HS-5 (cell line): ENCODE results near the gene HSPBAP1.
A peak's percentile ranks its signal among the peaks of the same experiment; 100 is the strongest.
"Not testable (repeated sequence)": the region's sequence is repeated elsewhere in the genome, so short reads cannot be mapped to it uniquely, and the experiment has no call there.

Source experiments
- DNase-seq: peaks from one replicate; pipeline ENCODE4 v3.0.0-alpha.2; 2012; ENCODE audit warnings: low read depth

The HSPBAP1 gene

GRCh38 chr3:122785231-122785630, 8.4 kb downstream of the HSPBAP1 start:
- no peak for DNase-seq

GRCh38 chr3:122784436-122784835, 9.2 kb downstream of the HSPBAP1 start:
- DNase-seq = no peak

DNA sequence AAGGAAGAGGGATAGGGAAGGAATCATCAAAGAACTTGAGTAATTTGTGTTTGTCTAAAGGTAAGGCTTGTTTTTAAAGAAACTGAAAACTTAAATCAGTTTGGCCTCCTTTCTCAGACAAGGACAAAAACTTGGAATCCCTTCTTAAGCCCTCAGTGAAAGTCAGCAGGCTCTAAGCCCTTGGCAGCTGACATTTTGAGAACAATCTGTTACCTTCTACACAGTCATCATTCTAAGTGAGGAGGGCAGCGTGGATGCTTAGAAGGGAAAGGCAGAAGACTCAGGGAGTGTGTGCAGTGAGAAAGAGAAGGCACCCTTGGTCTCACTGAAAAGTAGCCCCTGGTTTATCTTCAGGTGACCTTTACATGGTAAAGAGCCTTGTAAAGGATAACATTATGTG, 10.8 kb downstream of the HSPBAP1 start:
- no peak for DNase-seq

DNA sequence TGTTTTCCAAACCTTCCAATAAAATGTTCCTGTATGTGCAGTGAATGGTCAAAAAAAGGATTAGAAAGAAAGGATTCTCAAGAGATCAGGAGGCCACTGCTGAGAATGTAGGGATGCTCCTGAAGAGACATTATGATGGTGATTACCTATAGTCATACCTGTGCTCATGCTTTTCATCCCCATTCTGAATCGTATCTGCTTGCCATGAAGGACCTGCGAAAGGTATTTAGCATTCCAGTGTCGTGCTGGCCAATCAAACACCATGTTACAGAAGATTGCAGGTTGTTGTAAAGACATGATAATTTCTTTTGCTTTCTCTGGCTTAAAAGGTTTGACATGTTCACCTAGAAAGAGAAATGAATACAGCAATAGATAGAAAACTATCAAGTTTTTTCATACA, 16.1 kb downstream of the HSPBAP1 start:
- DNase-seq = no peak

GRCh38 chr3:122776675-122777468, 16.8 kb downstream of the HSPBAP1 start:
- DNase-seq = no peak

DNA sequence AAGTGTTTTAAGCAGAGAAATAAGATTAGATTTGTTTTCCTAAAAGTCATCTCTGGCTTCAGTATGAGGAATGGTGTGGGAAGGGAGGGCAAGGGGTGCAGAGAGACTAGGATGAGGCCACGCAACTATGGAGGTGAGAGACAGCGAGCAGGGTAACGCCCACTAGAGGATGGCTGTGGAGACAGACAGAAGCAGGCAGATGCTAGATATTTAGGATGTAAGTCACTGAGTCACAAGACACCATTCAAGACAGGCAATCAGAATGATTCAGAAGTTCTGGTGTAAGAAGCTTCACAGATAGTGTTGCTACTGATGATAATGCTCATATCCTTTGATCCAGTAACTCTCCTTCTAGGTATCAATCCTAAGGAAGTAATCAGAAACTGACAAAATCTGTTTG, 19.1 kb downstream of the HSPBAP1 start:
- DNase-seq = no peak

- no peak for DNase-seq
These were observed 19.6 kb downstream of the HSPBAP1 start for GRCh38 chr3:122773944-122774509.

GRCh38 chr3:122772827-122773226, 20.8 kb downstream of the HSPBAP1 start:
- no peak for DNase-seq

GRCh38 chr3:122770521-122771202, 23.0 kb downstream of the HSPBAP1 start:
- no peak for DNase-seq

DNA sequence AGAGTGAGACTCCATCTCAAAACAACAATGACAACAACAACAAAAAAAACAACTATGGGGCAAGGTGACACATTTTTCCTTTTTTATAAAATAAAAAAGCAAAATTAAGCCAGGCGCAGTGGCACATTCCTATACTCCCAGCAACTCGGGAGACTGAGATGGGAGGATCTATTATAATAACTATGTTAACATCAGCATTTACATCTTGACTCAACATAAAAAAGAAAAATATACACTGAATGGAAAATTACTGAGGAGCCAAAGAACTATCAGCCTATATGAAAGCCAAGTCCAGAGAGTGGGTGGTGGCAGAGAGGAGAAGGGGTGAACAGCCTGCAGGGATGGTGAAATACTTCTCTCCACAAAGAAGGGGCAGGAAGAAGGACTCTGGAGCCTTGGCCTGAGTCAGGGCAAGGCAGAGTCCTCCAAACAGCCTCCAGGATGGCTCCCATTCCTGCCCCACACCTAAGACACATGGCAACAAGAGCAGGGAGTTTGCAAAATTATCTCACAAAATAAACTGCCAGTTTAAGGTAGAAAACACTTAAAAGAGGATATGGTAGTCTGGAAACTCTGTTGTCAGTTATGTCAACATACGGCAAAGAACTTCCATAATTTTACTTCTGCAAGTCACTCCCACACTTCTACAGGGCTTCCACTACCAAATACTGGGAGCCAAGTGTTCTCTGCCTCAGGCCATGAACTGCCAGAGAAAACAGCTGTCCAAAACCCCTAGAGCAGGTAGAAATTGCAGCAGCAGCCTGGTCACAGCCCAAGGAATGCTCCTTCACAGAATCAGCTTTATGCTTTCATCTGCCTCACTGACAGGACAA, 25.9 kb downstream of the HSPBAP1 start:
- no peak for DNase-seq

GRCh38 chr3:122766430-122766829, 27.2 kb downstream of the HSPBAP1 start:
- no peak for DNase-seq

- DNase-seq = no peak
These were observed 33.0 kb downstream of the HSPBAP1 start for GRCh38 chr3:122760453-122761271.

DNA sequence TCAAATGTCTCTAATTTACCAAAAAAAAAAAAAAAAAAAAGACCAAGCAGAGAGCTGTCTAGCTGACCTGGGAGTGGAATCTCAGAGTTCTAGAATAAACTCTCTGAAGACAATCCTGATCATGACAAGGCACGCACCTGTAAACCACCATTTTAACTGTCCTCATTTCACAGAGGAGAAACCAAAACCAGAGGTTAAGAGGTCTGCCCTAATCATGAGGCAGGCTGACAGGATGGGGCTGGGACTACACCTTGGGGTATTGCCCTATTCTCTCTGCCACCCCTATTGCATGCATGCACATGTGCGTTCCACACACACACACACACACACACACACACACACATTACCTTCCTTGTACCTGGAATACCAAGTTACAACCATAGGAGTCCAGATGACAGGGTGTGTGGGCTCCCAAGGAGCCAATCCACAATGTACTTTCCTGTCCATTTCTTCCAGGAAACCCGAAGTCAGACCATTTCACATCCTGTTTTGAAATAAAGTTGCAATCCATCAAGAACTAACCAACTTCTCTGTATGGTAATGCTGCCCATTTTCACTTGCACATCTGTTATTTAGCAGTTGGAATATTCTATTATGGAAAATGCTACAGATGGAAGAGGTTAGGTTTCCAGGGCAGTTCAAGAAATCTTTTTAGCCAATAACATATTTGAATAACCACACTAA, 34.6 kb downstream of the HSPBAP1 start:
- DNase-seq = no peak

DNA sequence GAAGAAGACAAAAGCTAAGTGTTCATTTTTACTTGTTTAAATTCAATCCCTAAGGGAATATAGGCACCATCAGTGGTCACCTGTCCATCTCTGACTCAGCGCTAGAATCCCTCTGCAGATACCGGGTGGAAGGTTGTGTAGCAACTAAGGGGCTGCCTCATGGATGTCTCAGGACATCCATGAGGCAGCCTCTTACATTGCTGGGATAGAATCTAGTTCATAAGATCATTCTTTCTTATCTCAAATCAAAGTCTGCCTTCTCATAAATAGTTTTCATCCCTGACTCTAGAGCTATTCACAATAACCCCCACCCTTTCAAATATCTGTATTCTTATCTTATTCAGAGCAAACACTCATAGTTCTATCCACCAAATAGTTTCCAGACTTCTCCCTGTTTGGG, 38.1 kb downstream of the HSPBAP1 start:
- no peak for DNase-seq

GRCh38 chr3:122754929-122755328, 38.7 kb downstream of the HSPBAP1 start:
- DNase-seq = no peak

DNA sequence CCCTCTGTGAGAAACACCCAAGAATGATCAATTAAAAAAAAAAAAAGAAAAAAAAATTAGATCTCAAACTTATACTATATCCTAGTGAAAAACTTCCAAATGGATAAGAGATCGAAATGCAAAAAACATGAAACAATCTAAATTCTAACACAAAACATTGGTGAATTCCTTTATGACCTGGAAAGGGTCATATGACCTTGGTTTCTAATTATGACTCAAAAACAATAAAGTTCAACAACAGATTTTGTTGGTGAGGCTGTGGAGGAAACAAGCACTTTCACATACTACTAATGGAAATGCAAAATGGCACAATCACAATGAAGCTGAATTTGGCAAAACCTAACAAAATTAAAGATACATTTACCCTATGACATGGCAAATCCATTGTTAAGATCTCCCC, 45.3 kb downstream of the HSPBAP1 start:
- DNase-seq = no peak

DNA sequence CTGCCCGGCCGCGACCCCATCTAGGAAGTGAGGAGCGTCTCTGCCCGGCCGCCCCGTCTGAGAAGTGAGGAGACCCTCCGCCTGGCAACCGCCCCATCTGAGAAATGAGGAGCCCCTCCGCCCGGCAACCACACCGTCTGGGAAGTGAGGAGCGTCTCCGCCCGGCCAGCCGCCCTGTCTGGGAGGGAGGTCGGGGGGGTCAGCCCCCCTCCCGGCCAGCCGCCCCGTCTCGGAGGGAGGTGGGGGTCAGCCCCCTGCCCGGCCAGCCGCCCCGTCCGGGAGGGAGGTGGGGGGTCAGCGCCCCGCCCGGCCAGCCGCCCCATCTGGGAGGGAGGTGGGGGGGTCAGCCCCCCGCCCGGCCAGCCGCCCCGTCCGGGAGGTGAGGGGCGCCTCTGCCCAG, 46.3 kb downstream of the HSPBAP1 start:
- not testable (repeated sequence) for DNase-seq

GRCh38 chr3:122745369-122746021, 48.1 kb downstream of the HSPBAP1 start:
- DNase-seq = peak; percentile 47

DNA sequence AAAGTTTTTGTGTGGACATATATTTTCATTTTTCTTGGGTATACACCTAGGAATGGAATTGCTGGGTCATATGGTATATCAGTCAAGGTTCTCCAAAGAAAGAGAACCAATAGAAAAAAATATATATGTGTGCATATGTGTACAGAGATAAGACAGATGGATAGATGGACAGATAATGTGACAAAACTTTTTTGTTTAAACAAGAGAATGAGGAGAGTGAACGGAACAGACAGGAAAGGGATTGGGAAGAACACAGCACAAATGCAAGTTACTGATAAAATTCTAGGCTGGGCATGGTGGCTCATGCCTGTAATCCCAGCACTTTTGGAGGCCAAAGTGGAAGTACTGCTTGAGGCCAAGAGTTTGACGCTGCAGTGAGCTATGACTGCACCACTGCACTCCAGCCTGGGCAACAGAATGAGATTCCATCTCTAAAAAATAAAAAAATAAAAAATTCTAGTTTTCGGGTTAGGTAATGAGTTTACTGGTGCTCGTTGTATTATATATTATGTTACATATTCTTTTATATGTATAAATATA, 50.0 kb downstream of the HSPBAP1 start:
- no peak for DNase-seq

GRCh38 chr3:122742234-122742633, 51.4 kb downstream of the HSPBAP1 start:
- DNase-seq = no peak
